Stomach (tissue), 9 donors: ENCODE data around the gene SLC28A3. TPM values are rescaled to one million over a fixed set of nuclear protein-coding genes. Genes with fewer than 3 reads are reported as not detected.
"Not testable (repeated sequence)": the region's sequence is repeated elsewhere in the genome, so short reads cannot be mapped to it uniquely, and the experiment has no call there.

Experiments
- DNase-seq, 2 donors: peaks; one replicate each; pipeline versions ENCODE4 v3.0.0 to v3.0.0-alpha.2; 2013 to 2019
- H3K27ac ChIP-seq, 5 donors: fragments of 200-600 bp in 4 of 5; sonication (generic) in 4 of 5; one replicate each; pipeline ENCODE4 v1.5.1; 2013 to 2019; ENCODE audit warnings: mild to moderate bottlenecking in 1 of 5, moderate library complexity in 1 of 5
- H3K27me3 ChIP-seq, 3 donors: fragments of 200-600 bp; sonication (generic); one replicate each; pipeline ENCODE4 v1.5.1; 2017 to 2019; ENCODE audit warnings: mixed run types in 1 of 3
- H3K36me3 ChIP-seq, 4 donors: fragments of 200-600 bp; sonication (generic); 1 replicate in 3 of 4; 2 replicates in 1 of 4; pipeline ENCODE4 v1.5.1; 2016 to 2019
- H3K4me1 ChIP-seq, 4 donors: fragments of 200-600 bp; sonication (generic); one replicate each; pipeline ENCODE4 v1.5.1; 2016 to 2019
- H3K4me3 ChIP-seq, 4 donors: fragments of 200-600 bp; sonication (generic) in 3 of 4; one replicate each; pipeline ENCODE4 v1.5.1; 2016 to 2019; ENCODE audit warnings: mild to moderate bottlenecking in 1 of 4
- H3K9me3 ChIP-seq, 4 donors: fragments of 200-600 bp; sonication (generic); one replicate each; pipeline ENCODE4 v1.5.1; 2016 to 2019
- CTCF ChIP-seq, 7 experiments: fragments of 450-650 bp in 4 of 7; fragments of 200-600 bp in 3 of 7; sonication (generic) in 3 of 7; IDR thresholded peaks; one replicate each; pipeline ENCODE4 v1.5.1; 2016 to 2019; ENCODE audit warnings: antibody characterized with exemption in 7 of 7, control low read depth in 2 of 7, mild to moderate bottlenecking in 1 of 7
- EP300 ChIP-seq: sonication (generic); formaldehyde crosslinking; IDR thresholded peaks from one replicate; pipeline ENCODE4 v1.6.1; 2017; ENCODE audit warnings: antibody characterized with exemption
- POLR2A ChIP-seq, 4 donors: fragments of 450-650 bp; IDR thresholded peaks; one replicate each; pipeline ENCODE4 v1.6.1; 2016; ENCODE audit warnings: antibody characterized with exemption in 4 of 4, control low read depth in 2 of 4, mild to moderate bottlenecking in 1 of 4, moderate library complexity in 1 of 4
- POLR2AphosphoS5 ChIP-seq, 3 donors: sonication (generic); formaldehyde crosslinking; IDR thresholded peaks; one replicate each; pipeline ENCODE4 v1.6.1; 2016; ENCODE audit warnings: antibody characterized with exemption in 3 of 3
- WGBS, 5 donors: extraction: QIAGEN DNeasy Blood & Tissue Kit in 3 of 5; methylation state at CpG; one replicate each; pipeline versions ENCODE4 v1.1.5 to v1.1.7; 2013 to 2018; 5-methylcytosine and 5-hydroxymethylcytosine counted together
- intact Hi-C: fragments of 100-400 bp; cut with DNase I; formaldehyde crosslinking; loops from one replicate; pipeline ENCODE4 v1.15.1; 2023; ENCODE audit warnings: low total_unique reads
- polyA plus RNA-seq, 3 donors: library from polyadenylated mRNA; stranded (reverse); fragments of 200-250 nt; gene quantifications; one replicate each; pipeline ENCODE4 v1.2.3, GENCODE V29; 2013
- total RNA-seq, 5 donors: library from RNA; depleted of rRNA; stranded (reverse); fragments of >200 nt; gene quantifications; one replicate each; pipeline versions ENCODE4 v1.1.0 to v1.2.3, GENCODE V29; 2014 to 2016
- donor health status: healthy with polysubstance abuse.
- donor health status: Bipolar disorder and iron deficiency.
- donor health status: healthy.

The SLC28A3 gene
- total and polyA plus RNA-seq, 8 donors = 0.58 to 6.3 (median 1.3) TPM; not detected in 2

- Histone ChIP-seq H3K27me3 (no peaks in the 10 kb centered on the region), H3K9me3 (no peaks in the 10 kb centered on the region), H3K36me3 (no peaks in the 10 kb centered on the region), H3K4me3 (no peak overlapping the region), H3K4me1 (peaks cover 0 to 12% (median 7%) of the 10 kb centered on the region in 4 donors), H3K27ac (peak overlapping the region in 1 of 5 donors; percentile 47)
- 12 to 28% (median 18%) methylated on average over 4 of the region's 4 CpGs for WGBS, 5 donors
- intact Hi-C loops = no loop called here
- peak in 1 of 2 donors; percentile 32 for DNase-seq
- TF ChIP-seq POLR2AphosphoS5 (IDR thresholded peaks at IDR 0.05) = no peak
- no peak for TF ChIP-seq EP300
- TF ChIP-seq CTCF (IDR thresholded peaks at IDR 0.05) = no peak
- TF ChIP-seq POLR2A (IDR thresholded peaks at IDR 0.05) = no peak
Observed at GRCh38 chr9:84374013-84374412, 33.5 kb upstream of the SLC28A3 start.

GRCh38 chr9:84371737-84372136 lies 31.2 kb upstream of the SLC28A3 start:
- H3K4me1 ChIP-seq = peaks cover 0 to 12% (median 7%) of the 10 kb centered on the region in 4 donors
- no peaks in the 10 kb centered on the region for H3K27me3 ChIP-seq
- no peaks in the 10 kb centered on the region for H3K9me3 ChIP-seq
- whole genome bisulfite sequencing, 5 donors = 43 to 63% (median 56%) methylated on average over 2 of the region's 2 CpGs
- TF ChIP-seq EP300 (no peak), POLR2AphosphoS5 (IDR thresholded peaks at IDR 0.05) (no peak), CTCF (IDR thresholded peaks at IDR 0.05) (no peak), POLR2A (IDR thresholded peaks at IDR 0.05) (no peak)
- H3K4me3 ChIP-seq = no peak overlapping the region
- no peak overlapping the region for H3K27ac ChIP-seq
- peak in 1 of 2 donors; percentile 23 for DNase-seq
- intact Hi-C loops = no loop called here
- H3K36me3 ChIP-seq = no peaks in the 10 kb centered on the region

- 77 to 94% (median 90%) methylated on average over 3 of the region's 3 CpGs for WGBS, 5 donors
- no peak overlapping the region for H3K4me3 ChIP-seq
- no peaks in the 10 kb centered on the region for H3K36me3 ChIP-seq
- no peaks in the 10 kb centered on the region for H3K9me3 ChIP-seq
- no peak overlapping the region for H3K27ac ChIP-seq
- H3K4me1 ChIP-seq = peaks cover 0 to under 1% (median 0%) of the 10 kb centered on the region in 4 donors
- TF ChIP-seq POLR2AphosphoS5 (IDR thresholded peaks at IDR 0.05) (no peak), CTCF (IDR thresholded peaks at IDR 0.05) (no peak), POLR2A (IDR thresholded peaks at IDR 0.05) (no peak), EP300 (no peak)
- intact Hi-C loops = no loop called here
- no peaks in the 10 kb centered on the region for H3K27me3 ChIP-seq
- no peak for DNase-seq
Observed at GRCh38 chr9:84368601-84369000, 28.0 kb upstream of the SLC28A3 start.

GRCh38 chr9:84367726-84368125 lies 27.2 kb upstream of the SLC28A3 start:
- H3K27me3 ChIP-seq, H3K36me3 ChIP-seq, H3K9me3 ChIP-seq, H3K4me1 ChIP-seq, DNase-seq, H3K27ac ChIP-seq, H3K4me3 ChIP-seq, intact Hi-C loops: not testable (repeated sequence)
- 56 to 62% (median 58%) methylated on average over 10 of the region's 10 CpGs for WGBS, 5 donors

- H3K4me3 ChIP-seq = no peak overlapping the region
- DNase-seq = no peak
- no peaks in the 10 kb centered on the region for H3K27me3 ChIP-seq
- TF ChIP-seq POLR2A (IDR thresholded peaks at IDR 0.05) = no peak
- no peak overlapping the region for H3K27ac ChIP-seq
- 86 to 100% (median 95%) methylated on average over 1 of the region's 1 CpG for WGBS, 5 donors
- H3K4me1 ChIP-seq = no peaks in the 10 kb centered on the region
- H3K36me3 ChIP-seq = no peaks in the 10 kb centered on the region
- intact Hi-C loops = no loop called here
- no peaks in the 10 kb centered on the region for H3K9me3 ChIP-seq
Observed at GRCh38 chr9:84366683-84367082, 26.1 kb upstream of the SLC28A3 start.

GRCh38 chr9:84364894-84365490 lies 24.4 kb upstream of the SLC28A3 start:
- WGBS, 5 donors = 88 to 95% (median 94%) methylated on average over 1 of the region's 1 CpG
- H3K4me1 ChIP-seq, H3K27me3 ChIP-seq, H3K4me3 ChIP-seq, H3K27ac ChIP-seq, H3K36me3 ChIP-seq, DNase-seq, H3K9me3 ChIP-seq, intact Hi-C loops: not testable (repeated sequence)
